Nephron (organoid): Measurements from ENCODE around the gene PCNX1.

Experiments used
- H3K27ac Mint-ChIP-seq, 3 experiments: 2 replicates each; pipeline ENCODE4 v1.8.0; 2020; ENCODE audit warnings: mixed read lengths in 3 of 3, mild to moderate bottlenecking in 2 of 3, moderate library complexity in 1 of 3
- H3K27me3 Mint-ChIP-seq: 2 replicates; pipeline ENCODE4 v1.8.0; 2021; ENCODE audit warnings: low read depth, mild to moderate bottlenecking, moderate library complexity, mixed read lengths
- H3K36me3 Mint-ChIP-seq: 2 replicates; pipeline ENCODE4 v1.8.0; 2020; ENCODE audit warnings: low read depth, mixed read lengths
- H3K4me1 Mint-ChIP-seq: 2 replicates; pipeline ENCODE4 v1.8.0; 2020; ENCODE audit warnings: mixed read lengths
- H3K4me3 Mint-ChIP-seq, 3 experiments: 2 replicates each; pipeline ENCODE4 v1.8.0; 2020; ENCODE audit warnings: mild to moderate bottlenecking in 3 of 3, mixed read lengths in 3 of 3, moderate library complexity in 2 of 3
- H3K9me3 Mint-ChIP-seq: 2 replicates; pipeline ENCODE4 v1.8.0; 2020; ENCODE audit warnings: mixed read lengths
- TF ChIP-seq, protein P1 (sequence below), 3 experiments: fragments of 200-600 bp; sonication (generic); IDR thresholded peaks; one replicate each; pipeline ENCODE4 v1.5.0; 2021; ENCODE audit warnings: antibody characterized with exemption in 3 of 3; ENCODE audit not compliant: unreplicated experiment in 3 of 3

PCNX1 gene

DNA sequence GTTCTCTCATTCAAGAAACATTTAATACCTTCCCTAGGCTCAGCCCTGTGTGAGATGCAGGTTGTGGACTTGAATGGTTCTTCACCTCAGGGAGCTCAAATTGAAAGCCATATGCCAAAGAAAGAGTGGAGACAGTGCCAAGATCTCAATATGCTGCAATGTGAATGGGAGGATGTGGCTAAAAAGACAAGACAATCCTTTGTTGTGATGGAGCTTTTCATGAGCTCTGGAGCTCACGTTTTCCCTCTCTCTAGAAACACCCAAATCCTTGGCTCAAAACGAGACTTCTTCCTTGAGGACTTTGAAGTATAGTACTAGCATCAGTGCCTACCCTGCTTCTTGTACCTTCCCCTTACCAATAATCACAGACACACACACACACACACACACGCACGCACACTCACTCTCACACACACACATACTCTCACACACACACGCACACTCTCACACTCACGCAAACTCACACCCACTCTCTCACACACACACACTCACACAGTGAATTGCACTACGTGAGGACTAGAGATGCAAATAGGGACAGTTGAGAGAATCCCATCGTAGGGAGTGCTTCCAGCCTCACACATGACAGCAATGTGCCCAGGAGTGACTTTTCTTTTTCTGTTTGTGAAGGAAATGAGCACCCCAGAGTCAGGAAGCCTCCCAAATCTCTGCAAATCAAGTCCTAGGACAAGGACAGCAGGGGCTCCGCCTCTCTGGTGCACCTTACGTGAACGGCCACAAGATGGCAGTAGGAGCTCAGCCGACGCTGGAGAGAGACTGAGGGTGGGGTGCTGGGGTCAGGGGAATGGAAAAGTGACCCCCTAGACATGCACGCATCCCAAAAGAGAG is 231.4 kb downstream of the PCNX1 start:
- H3K27me3 Mint-ChIP-seq, result peaks cover 4% of the 10 kb centered on the region
- H3K27ac Mint-ChIP-seq, result peak overlapping the region; percentile 5 to 80 (median 8)
- H3K36me3 Mint-ChIP-seq, result no peaks in the 10 kb centered on the region
- no peaks in the 10 kb centered on the region for H3K4me1 Mint-ChIP-seq
- TF ChIP-seq, protein P1, sequence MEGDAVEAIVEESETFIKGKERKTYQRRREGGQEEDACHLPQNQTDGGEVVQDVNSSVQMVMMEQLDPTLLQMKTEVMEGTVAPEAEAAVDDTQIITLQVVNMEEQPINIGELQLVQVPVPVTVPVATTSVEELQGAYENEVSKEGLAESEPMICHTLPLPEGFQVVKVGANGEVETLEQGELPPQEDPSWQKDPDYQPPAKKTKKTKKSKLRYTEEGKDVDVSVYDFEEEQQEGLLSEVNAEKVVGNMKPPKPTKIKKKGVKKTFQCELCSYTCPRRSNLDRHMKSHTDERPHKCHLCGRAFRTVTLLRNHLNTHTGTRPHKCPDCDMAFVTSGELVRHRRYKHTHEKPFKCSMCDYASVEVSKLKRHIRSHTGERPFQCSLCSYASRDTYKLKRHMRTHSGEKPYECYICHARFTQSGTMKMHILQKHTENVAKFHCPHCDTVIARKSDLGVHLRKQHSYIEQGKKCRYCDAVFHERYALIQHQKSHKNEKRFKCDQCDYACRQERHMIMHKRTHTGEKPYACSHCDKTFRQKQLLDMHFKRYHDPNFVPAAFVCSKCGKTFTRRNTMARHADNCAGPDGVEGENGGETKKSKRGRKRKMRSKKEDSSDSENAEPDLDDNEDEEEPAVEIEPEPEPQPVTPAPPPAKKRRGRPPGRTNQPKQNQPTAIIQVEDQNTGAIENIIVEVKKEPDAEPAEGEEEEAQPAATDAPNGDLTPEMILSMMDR (IDR thresholded peaks at IDR 0.05; ENCODE audit: unreplicated experiment in 3 of 3), result peak; percentile 95 to 97 (median 97)
- peaks cover 13% of the 10 kb centered on the region for H3K9me3 Mint-ChIP-seq
- H3K4me3 Mint-ChIP-seq, result no peak overlapping the region

DNA sequence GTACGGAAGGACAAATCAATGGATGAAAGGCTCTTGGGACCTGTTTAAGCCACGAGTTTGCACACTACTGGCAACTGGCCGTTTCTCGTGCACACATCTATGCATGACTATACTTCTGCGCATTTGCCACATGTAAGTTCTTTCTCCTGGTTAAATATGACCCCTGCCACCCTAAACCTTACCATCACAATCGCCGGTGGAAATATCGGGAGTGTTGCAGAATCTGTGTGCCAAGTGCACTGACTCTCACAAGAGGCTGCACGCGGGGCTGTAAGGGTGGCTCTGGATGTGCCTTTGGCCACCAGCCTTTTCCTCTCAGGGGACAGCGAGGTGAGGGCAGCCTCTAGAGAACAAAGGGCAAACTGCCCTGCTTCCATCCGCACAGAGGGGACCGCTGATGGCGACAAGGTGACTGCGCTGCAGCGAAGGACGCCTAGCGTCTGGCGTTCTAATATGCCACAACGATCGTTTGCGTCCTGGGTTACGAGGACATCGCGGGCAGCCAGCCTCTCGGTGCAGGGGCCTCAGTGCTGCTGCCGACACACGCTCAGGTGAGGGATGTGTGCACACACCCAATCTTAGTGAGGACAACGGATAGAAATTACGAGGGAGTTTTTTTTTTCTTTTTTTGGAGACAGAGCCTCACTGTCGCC is 232.2 kb downstream of the PCNX1 start:
- Mint-ChIP-seq H3K4me3 (no peak overlapping the region), H3K36me3 (no peaks in the 10 kb centered on the region), H3K27ac (peak overlapping the region; percentile 8 to 80 (median 45)), H3K9me3 (peaks cover 13% of the 10 kb centered on the region), H3K4me1 (no peaks in the 10 kb centered on the region), H3K27me3 (peaks cover 4% of the 10 kb centered on the region)
- TF ChIP-seq, protein P1 (IDR thresholded peaks at IDR 0.05; ENCODE audit: unreplicated experiment in 3 of 3), result peak; percentile 2 to 43 (median 29)

DNA sequence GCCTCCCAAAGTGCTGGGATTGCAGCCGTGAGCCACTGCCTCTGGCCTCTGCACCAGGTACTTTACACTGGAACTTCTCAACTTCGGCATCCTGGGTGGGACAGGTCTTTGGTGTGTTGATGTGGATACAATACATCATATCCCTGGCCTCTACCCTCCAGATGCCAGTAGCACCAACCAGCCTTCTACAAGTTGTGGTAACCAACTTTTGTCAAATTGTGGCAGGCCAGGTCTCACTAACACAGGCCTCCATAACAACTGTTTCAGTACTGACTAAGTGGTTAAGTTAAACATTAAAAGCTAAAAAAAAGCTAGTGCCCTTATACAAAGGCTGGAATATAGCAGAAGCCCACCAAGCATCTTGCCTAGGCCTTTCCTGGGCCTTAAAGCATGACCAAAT is 232.9 kb downstream of the PCNX1 start:
- no peaks in the 10 kb centered on the region for H3K27me3 Mint-ChIP-seq
- H3K27ac Mint-ChIP-seq, result peak overlapping the region; percentile 74 to 90 (median 80)
- TF ChIP-seq, protein P1 (IDR thresholded peaks at IDR 0.05; ENCODE audit: unreplicated experiment in 3 of 3), result no peak
- H3K4me1 Mint-ChIP-seq, result no peaks in the 10 kb centered on the region
- H3K36me3 Mint-ChIP-seq, result no peaks in the 10 kb centered on the region
- peaks cover 13% of the 10 kb centered on the region for H3K9me3 Mint-ChIP-seq
- no peak overlapping the region for H3K4me3 Mint-ChIP-seq

DNA sequence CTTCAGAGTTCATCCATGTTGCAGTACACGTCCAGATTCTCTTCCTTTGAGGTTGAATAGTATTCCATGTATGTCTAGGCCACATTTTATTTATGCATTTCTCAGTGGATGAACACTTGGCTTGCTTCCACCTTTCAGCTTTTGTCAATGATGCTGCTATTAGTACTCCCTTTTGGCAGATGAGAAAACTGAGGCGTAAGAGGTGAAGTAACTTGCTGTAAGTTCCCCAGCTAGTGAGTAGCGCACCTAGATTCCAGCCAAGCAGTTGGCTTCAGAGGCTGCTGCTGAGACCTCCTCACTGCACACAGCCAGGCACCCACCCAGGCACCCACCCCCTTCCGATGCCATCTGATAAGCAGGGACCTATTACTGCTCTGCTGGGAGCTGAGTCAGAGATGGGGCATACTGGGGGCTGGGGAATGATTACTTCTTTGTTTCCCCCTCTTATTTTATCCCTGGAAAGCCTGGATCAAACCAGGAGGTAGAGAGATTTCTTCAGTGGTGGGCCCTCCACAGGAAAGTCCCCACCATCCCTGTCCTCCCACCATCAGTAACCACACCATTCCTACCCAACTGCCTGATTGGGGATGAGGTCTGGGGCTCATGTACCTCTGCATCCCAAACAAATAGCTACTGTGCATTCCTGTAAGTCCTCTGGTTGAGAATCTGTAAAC is 234.6 kb downstream of the PCNX1 start:
- Mint-ChIP-seq H3K27ac (peak overlapping the region in 2 of 3 experiments; percentile 74 to 80), H3K36me3 (no peaks in the 10 kb centered on the region), H3K9me3 (peaks cover 6% of the 10 kb centered on the region), H3K27me3 (peaks cover 3% of the 10 kb centered on the region), H3K4me1 (no peaks in the 10 kb centered on the region), H3K4me3 (no peak overlapping the region)
- TF ChIP-seq, protein P1 (IDR thresholded peaks at IDR 0.05; ENCODE audit: unreplicated experiment in 3 of 3), result no peak

DNA sequence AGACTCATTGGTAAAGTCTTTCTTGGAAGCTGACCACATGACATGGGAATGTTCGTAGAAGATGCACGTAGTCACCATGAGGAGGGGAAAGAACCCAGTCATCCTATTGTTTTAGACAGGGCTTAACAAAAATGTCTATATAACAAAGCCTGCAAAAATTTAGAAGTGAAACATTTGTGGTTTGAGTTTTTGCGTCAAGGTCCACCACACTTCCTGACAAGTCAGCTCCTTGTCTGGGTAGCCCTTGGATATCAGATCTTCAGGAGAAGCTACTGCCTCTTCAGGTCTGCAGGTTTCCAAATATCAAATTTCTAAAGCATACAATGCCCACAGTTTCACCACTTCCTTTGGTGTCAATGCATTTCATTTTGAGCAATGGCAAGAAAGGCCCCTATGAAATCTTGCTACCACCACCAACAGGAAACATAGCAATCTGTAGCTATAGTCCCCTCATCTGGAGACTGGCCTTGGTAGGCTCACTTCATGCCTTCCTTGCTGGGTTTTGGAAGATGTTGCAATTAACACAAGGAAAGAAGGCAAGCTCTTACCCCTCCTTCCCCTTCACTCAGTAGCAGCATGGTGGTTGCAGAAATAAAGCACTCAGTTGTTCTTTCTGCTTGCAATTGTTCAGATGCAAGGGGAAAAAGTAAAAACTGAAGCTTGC is 235.2 kb downstream of the PCNX1 start:
- H3K27me3 Mint-ChIP-seq, result peaks cover 3% of the 10 kb centered on the region
- TF ChIP-seq, protein P1 (IDR thresholded peaks at IDR 0.05; ENCODE audit: unreplicated experiment in 3 of 3), result no peak
- peak overlapping the region in 1 of 3 experiments; percentile 41 for H3K27ac Mint-ChIP-seq
- H3K36me3 Mint-ChIP-seq, result no peaks in the 10 kb centered on the region
- H3K9me3 Mint-ChIP-seq, result no peaks in the 10 kb centered on the region
- H3K4me3 Mint-ChIP-seq, result no peak overlapping the region
- no peaks in the 10 kb centered on the region for H3K4me1 Mint-ChIP-seq
